Glutamatergic neuron (in vitro differentiated cells): Measurements from ENCODE around the gene ATP6V0A4. TPM values are rescaled to one million over a fixed set of nuclear protein-coding genes. Genes with fewer than 3 reads are reported as not detected.

ENCODE experiments used
- DNase-seq: peaks from one replicate; pipeline ENCODE4 v3.0.0; 2022
- H3K27ac Mint-ChIP-seq: one replicate; pipeline ENCODE4 v1.8.0; 2020; ENCODE audit warnings: mild to moderate bottlenecking, mixed read lengths, inconsistent platforms; ENCODE audit not compliant: unreplicated experiment
- H3K27me3 Mint-ChIP-seq: one replicate; pipeline ENCODE4 v1.8.0; 2020; ENCODE audit warnings: mild to moderate bottlenecking, moderate library complexity, mixed read lengths, inconsistent platforms; ENCODE audit not compliant: unreplicated experiment
- H3K36me3 Mint-ChIP-seq: one replicate; pipeline ENCODE4 v1.8.0; 2020; ENCODE audit warnings: mild to moderate bottlenecking, mixed read lengths, inconsistent platforms; ENCODE audit not compliant: unreplicated experiment
- H3K4me1 Mint-ChIP-seq: one replicate; pipeline ENCODE4 v1.8.0; 2020; ENCODE audit warnings: mild to moderate bottlenecking, low read depth, mixed read lengths, inconsistent platforms; ENCODE audit not compliant: unreplicated experiment
- H3K4me3 Mint-ChIP-seq: one replicate; pipeline ENCODE4 v1.8.0; 2020; ENCODE audit warnings: mild to moderate bottlenecking, mixed read lengths, inconsistent platforms; ENCODE audit not compliant: unreplicated experiment
- H3K9me3 Mint-ChIP-seq: one replicate; pipeline ENCODE4 v1.8.0; 2020; ENCODE audit warnings: mild to moderate bottlenecking, moderate library complexity, mixed read lengths, inconsistent platforms; ENCODE audit not compliant: unreplicated experiment
- CTCF ChIP-seq: fragments of 200-600 bp; sonication (generic); IDR thresholded peaks from one replicate; pipeline ENCODE4 v1.5.0; 2021; ENCODE audit not compliant: partially characterized antibody, unreplicated experiment
- total RNA-seq: library from RNA; stranded (reverse); fragmentation: NEBNext Ultra II Directional; extraction: Animal tissue kit (Norgen Biotek cat#: 25700); gene quantifications from one replicate; pipeline ENCODE4 v1.2.1, GENCODE V29; 2021; ENCODE audit not compliant: unreplicated experiment

Gene ATP6V0A4
- total RNA-seq, 1 donor from 2014 or later = not detected

- no peak overlapping the region for H3K27ac Mint-ChIP-seq
- peaks cover 5% of the 10 kb centered on the region for H3K27me3 Mint-ChIP-seq
- H3K36me3 Mint-ChIP-seq = no peaks in the 10 kb centered on the region
- no peak overlapping the region for H3K4me3 Mint-ChIP-seq
- TF ChIP-seq CTCF = no peak
- no peaks in the 10 kb centered on the region for H3K4me1 Mint-ChIP-seq
- DNase-seq = no peak
- peaks cover 1% of the 10 kb centered on the region for H3K9me3 Mint-ChIP-seq
These were observed 11.3 kb upstream of the ATP6V0A4 start for GRCh38 chr7:138809346-138809745.

GRCh38 chr7:138804618-138805017 is 6.6 kb upstream of the ATP6V0A4 start:
- Mint-ChIP-seq H3K4me1 (no peaks in the 10 kb centered on the region), H3K36me3 (no peaks in the 10 kb centered on the region), H3K4me3 (no peak overlapping the region), H3K27me3 (peaks cover 7% of the 10 kb centered on the region), H3K9me3 (peaks cover 3% of the 10 kb centered on the region), H3K27ac (no peak overlapping the region)
- no peak for TF ChIP-seq CTCF
- no peak for DNase-seq

- H3K4me3 Mint-ChIP-seq = no peak overlapping the region
- H3K4me1 Mint-ChIP-seq = no peaks in the 10 kb centered on the region
- DNase-seq = no peak
- no peak overlapping the region for H3K27ac Mint-ChIP-seq
- peaks cover 2% of the 10 kb centered on the region for H3K9me3 Mint-ChIP-seq
- TF ChIP-seq CTCF = no peak
- H3K36me3 Mint-ChIP-seq = no peaks in the 10 kb centered on the region
- peaks cover 7% of the 10 kb centered on the region for H3K27me3 Mint-ChIP-seq
These were observed 4.7 kb upstream of the ATP6V0A4 start for GRCh38 chr7:138802706-138803105.

- peaks cover 11% of the 10 kb centered on the region for H3K27me3 Mint-ChIP-seq
- no peak overlapping the region for H3K27ac Mint-ChIP-seq
- no peaks in the 10 kb centered on the region for H3K36me3 Mint-ChIP-seq
- no peak for TF ChIP-seq CTCF
- H3K4me3 Mint-ChIP-seq = no peak overlapping the region
- peaks cover 4% of the 10 kb centered on the region for H3K9me3 Mint-ChIP-seq
- no peaks in the 10 kb centered on the region for H3K4me1 Mint-ChIP-seq
- no peak for DNase-seq
These were observed 3.3 kb upstream of the ATP6V0A4 start for GRCh38 chr7:138801256-138801655.

GRCh38 chr7:138799336-138800000 is 1.5 kb upstream of the ATP6V0A4 start:
- no peaks in the 10 kb centered on the region for H3K4me1 Mint-ChIP-seq
- no peak overlapping the region for H3K4me3 Mint-ChIP-seq
- no peak overlapping the region for H3K27ac Mint-ChIP-seq
- no peaks in the 10 kb centered on the region for H3K36me3 Mint-ChIP-seq
- H3K27me3 Mint-ChIP-seq = peaks cover 11% of the 10 kb centered on the region
- no peak for TF ChIP-seq CTCF
- no peak for DNase-seq
- H3K9me3 Mint-ChIP-seq = peaks cover 4% of the 10 kb centered on the region
